Esophagus muscularis mucosa (tissue), 4 donors: ENCODE measurements around the gene TWF2.

Source experiments
- EP300 ChIP-seq: sonication (generic); formaldehyde crosslinking; IDR thresholded peaks from one replicate; pipeline ENCODE4 v1.6.1; 2017; ENCODE audit warnings: antibody characterized with exemption
- POLR2A ChIP-seq: fragments of 450-650 bp; IDR thresholded peaks from one replicate; pipeline ENCODE4 v1.6.1; 2017; ENCODE audit warnings: antibody characterized with exemption, moderate library complexity, mild to moderate bottlenecking, low read depth
- TF ChIP-seq, protein P1 (sequence below), 3 experiments: fragments of 200-600 bp in 2 of 3; fragments of 450-650 bp in 1 of 3; sonication (generic) in 2 of 3; IDR thresholded peaks; one replicate each; pipeline ENCODE4 v1.5.1; 2017 to 2019; ENCODE audit warnings: antibody characterized with exemption in 3 of 3, mild to moderate bottlenecking in 2 of 3, moderate library complexity in 1 of 3

DNA sequence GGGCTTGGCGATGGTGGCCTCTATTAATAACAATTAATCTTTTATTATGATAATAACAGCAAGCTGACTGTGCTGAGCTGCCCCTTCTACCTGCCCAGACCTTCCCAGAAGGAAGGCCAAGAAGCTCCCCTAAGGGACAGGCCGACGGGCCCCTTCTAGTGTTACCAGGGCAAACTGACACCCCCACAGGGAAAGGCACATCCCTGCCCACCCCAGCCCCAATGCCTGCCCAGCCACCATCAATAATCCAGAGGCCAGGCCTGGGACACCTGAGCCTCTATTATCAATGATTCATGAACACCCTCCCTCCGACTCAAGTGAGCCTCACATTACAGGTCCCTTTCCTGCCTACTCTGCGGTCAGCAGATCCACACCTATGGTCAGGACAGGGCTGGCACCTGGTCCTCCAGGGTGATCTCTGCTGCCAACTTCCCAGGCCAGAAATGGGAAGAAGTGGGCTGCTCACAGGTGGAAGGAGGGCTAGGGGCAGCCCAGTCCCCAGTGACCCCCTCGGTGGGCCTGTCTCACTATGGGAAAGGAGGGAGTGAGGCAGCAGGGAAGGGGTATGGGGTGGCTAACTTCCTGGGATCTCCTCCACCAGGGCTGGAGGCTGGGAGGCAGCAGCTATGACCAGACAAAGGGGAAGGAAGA lies 1.8 kb downstream of the TWF2 start:
- TF ChIP-seq, protein P1, sequence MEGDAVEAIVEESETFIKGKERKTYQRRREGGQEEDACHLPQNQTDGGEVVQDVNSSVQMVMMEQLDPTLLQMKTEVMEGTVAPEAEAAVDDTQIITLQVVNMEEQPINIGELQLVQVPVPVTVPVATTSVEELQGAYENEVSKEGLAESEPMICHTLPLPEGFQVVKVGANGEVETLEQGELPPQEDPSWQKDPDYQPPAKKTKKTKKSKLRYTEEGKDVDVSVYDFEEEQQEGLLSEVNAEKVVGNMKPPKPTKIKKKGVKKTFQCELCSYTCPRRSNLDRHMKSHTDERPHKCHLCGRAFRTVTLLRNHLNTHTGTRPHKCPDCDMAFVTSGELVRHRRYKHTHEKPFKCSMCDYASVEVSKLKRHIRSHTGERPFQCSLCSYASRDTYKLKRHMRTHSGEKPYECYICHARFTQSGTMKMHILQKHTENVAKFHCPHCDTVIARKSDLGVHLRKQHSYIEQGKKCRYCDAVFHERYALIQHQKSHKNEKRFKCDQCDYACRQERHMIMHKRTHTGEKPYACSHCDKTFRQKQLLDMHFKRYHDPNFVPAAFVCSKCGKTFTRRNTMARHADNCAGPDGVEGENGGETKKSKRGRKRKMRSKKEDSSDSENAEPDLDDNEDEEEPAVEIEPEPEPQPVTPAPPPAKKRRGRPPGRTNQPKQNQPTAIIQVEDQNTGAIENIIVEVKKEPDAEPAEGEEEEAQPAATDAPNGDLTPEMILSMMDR (IDR thresholded peaks at IDR 0.05): no peak
- no peak for TF ChIP-seq POLR2A
- no peak for TF ChIP-seq EP300
